H1 (cell line): ENCODE data around the gene CEP70. TPM values are rescaled to one million over a fixed set of nuclear protein-coding genes. Genes with fewer than 3 reads are reported as not detected.
"Not testable (repeated sequence)": the region's sequence is repeated elsewhere in the genome, so short reads cannot be mapped to it uniquely, and the experiment has no call there.

Source experiments
- CTCF ChIA-PET: fragments of 300-600 bp; sonication (Branson Sonifier 250); formaldehyde crosslinking; loops from one replicate; lab custom pipeline; 2021; ENCODE audit not compliant: partially characterized antibody; lab: Charles Lee
- POLR2A ChIA-PET: fragments of 300-600 bp; sonication (Branson Sonifier 250); formaldehyde crosslinking; loops from one replicate; lab custom pipeline; 2021; ENCODE audit warnings: inconsistent platforms; ENCODE audit not compliant: partially characterized antibody; lab: Charles Lee
- DNase-seq, 2 experiments: peaks; one replicate each; pipeline versions ENCODE4 v3.0.0 to v3.0.0-alpha.2; 2010 to 2022; ENCODE audit warnings: low spot score in 2 of 2, low read depth in 1 of 2, mixed read lengths in 1 of 2
- FAIRE-seq: peaks from 2 replicates; lab custom pipeline; 2011; peaks lifted over from hg19 to GRCh38; lab: Jason Lieb, UNC
- H2AFZ ChIP-seq: 2 replicates; pipeline ENCODE4 v1.8.1; 2012; ENCODE audit warnings: low read length, inconsistent platforms
- H2AK5ac ChIP-seq: 2 replicates; pipeline ENCODE4 v1.6.1; 2013; ENCODE audit warnings: low read depth, low read length
- H2BK120ac ChIP-seq: replicated peaks from 2 replicates; pipeline ENCODE3; 2013; ENCODE audit warnings: low read depth, low read length, inconsistent platforms
- H2BK12ac ChIP-seq: 2 replicates; pipeline ENCODE4 v1.6.1; 2013; ENCODE audit warnings: low read depth, low read length
- H2BK15ac ChIP-seq: 2 replicates; pipeline ENCODE4 v1.6.1; 2013; ENCODE audit warnings: low read length
- H2BK20ac ChIP-seq: 2 replicates; pipeline ENCODE4 v1.6.1; 2013; ENCODE audit warnings: low read length
- H2BK5ac ChIP-seq: 2 replicates; pipeline ENCODE4 v1.6.1; 2013; ENCODE audit warnings: low read depth, low read length
- H3K14ac ChIP-seq: 2 replicates; pipeline ENCODE4 v1.6.1; 2013; ENCODE audit warnings: inconsistent platforms; ENCODE audit not compliant: insufficient read length
- H3K18ac ChIP-seq: 2 replicates; pipeline ENCODE4 v1.6.1; 2013; ENCODE audit warnings: low read length; ENCODE audit errors: extremely low read depth
- H3K23ac ChIP-seq: 2 replicates; pipeline ENCODE4 v1.6.1; 2013; ENCODE audit warnings: inconsistent platforms; ENCODE audit not compliant: insufficient read length
- H3K23me2 ChIP-seq: 2 replicates; pipeline ENCODE4 v1.6.1; 2013; ENCODE audit warnings: low read depth, low read length
- H3K27ac ChIP-seq: 2 replicates; pipeline ENCODE4 v1.6.1; 2011; ENCODE audit warnings: low read depth, low read length, inconsistent platforms
- H3K27me3 ChIP-seq, 4 experiments: replicated peaks in 1 of 4; 1 replicate in 1 of 4; 2 replicates in 3 of 4; pipeline versions ENCODE4 v1.6.1 to v1.8.1; 2011 to 2013; ENCODE audit warnings: low read length in 3 of 4, mild to moderate bottlenecking in 3 of 4, inconsistent platforms in 2 of 4, mixed read lengths in 2 of 4, moderate library complexity in 1 of 4; ENCODE audit not compliant: control insufficient read depth in 3 of 4, insufficient read depth in 3 of 4; ENCODE audit errors: extremely low read depth in 1 of 4
- H3K36me3 ChIP-seq, 4 experiments: 2 replicates each; pipeline versions ENCODE4 v1.6.1 to v1.8.1; 2011 to 2013; ENCODE audit warnings: mild to moderate bottlenecking in 4 of 4, low read length in 3 of 4, moderate library complexity in 2 of 4, control low read depth in 1 of 4, inconsistent platforms in 1 of 4; ENCODE audit not compliant: insufficient read depth in 4 of 4, control insufficient read depth in 2 of 4
- H3K4ac ChIP-seq: replicated peaks from 2 replicates; pipeline ENCODE3; 2013; ENCODE audit warnings: low read length, low read depth, mixed read lengths, inconsistent platforms; ENCODE audit not compliant: insufficient read length
- H3K4me1 ChIP-seq, 4 experiments: replicated peaks in 1 of 4; 1 replicate in 1 of 4; 2 replicates in 3 of 4; pipeline versions ENCODE4 v1.6.1 to v1.8.1; 2011 to 2013; ENCODE audit warnings: low read length in 3 of 4, inconsistent platforms in 2 of 4, mixed read lengths in 1 of 4; ENCODE audit not compliant: insufficient read depth in 4 of 4, control insufficient read depth in 3 of 4
- H3K4me2 ChIP-seq, 2 experiments: 2 replicates each; pipeline versions ENCODE4 v1.6.1 to v1.8.1; 2011 to 2013; ENCODE audit warnings: low read depth in 2 of 2, low read length in 2 of 2, control low read depth in 1 of 2, inconsistent platforms in 1 of 2, mild to moderate bottlenecking in 1 of 2; ENCODE audit not compliant: insufficient read depth in 1 of 2
- H3K4me3 ChIP-seq, 4 experiments: fragments of 200-600, 300-600 bp in 1 of 4; sonication (generic), shearing (Covaris generic), sonication (Bioruptor Twin) in 1 of 4; 2 replicates each; pipeline versions ENCODE4 v1.5.1 to v1.8.1; 2011 to 2016; ENCODE audit warnings: low read length in 4 of 4, low read depth in 3 of 4, control low read depth in 2 of 4, inconsistent platforms in 2 of 4, mild to moderate bottlenecking in 2 of 4, mixed read lengths in 1 of 4, moderate library complexity in 1 of 4; ENCODE audit not compliant: insufficient read depth in 2 of 4; ENCODE audit errors: extremely low read depth in 1 of 4
- H3K56ac ChIP-seq: replicated peaks from 2 replicates; pipeline ENCODE3; 2013; ENCODE audit warnings: low read depth, mild to moderate bottlenecking, mixed read lengths, low read length, inconsistent platforms; ENCODE audit not compliant: insufficient read length
- H3K79me1 ChIP-seq: 2 replicates; pipeline ENCODE4 v1.6.1; 2013; ENCODE audit warnings: low read depth, low read length, control low read depth
- H3K79me2 ChIP-seq, 2 experiments: 2 replicates each; pipeline versions ENCODE4 v1.6.1 to v1.8.1; 2012 to 2013; ENCODE audit warnings: low read length in 2 of 2, mild to moderate bottlenecking in 2 of 2, inconsistent platforms in 1 of 2; ENCODE audit not compliant: insufficient read depth in 2 of 2, control insufficient read depth in 1 of 2
- H3K9ac ChIP-seq, 4 experiments: replicated peaks in 1 of 4; 1 replicate in 1 of 4; 2 replicates in 3 of 4; pipeline versions ENCODE4 v1.6.1 to v1.8.1; 2011 to 2013; ENCODE audit warnings: low read depth in 3 of 4, low read length in 3 of 4, control low read depth in 2 of 4, mild to moderate bottlenecking in 2 of 4, moderate library complexity in 2 of 4, inconsistent platforms in 1 of 4; ENCODE audit errors: extremely low read depth in 1 of 4
- H3K9me3 ChIP-seq, 2 experiments: 2 replicates each; pipeline versions ENCODE4 v1.6.1 to v1.8.1; 2012 to 2013; ENCODE audit warnings: mild to moderate bottlenecking in 2 of 2, moderate library complexity in 2 of 2, control low read depth in 1 of 2, inconsistent platforms in 1 of 2, low read depth in 1 of 2, low read length in 1 of 2, mixed read lengths in 1 of 2; ENCODE audit not compliant: insufficient read depth in 2 of 2
- H4K20me1 ChIP-seq, 2 experiments: replicated peaks in 1 of 2; 2 replicates each; pipeline versions ENCODE3 to v1.8.1; 2011 to 2013; ENCODE audit warnings: inconsistent platforms in 2 of 2, low read length in 2 of 2, mild to moderate bottlenecking in 1 of 2; ENCODE audit not compliant: insufficient read depth in 2 of 2, control insufficient read depth in 1 of 2
- H4K5ac ChIP-seq: 2 replicates; pipeline ENCODE4 v1.6.1; 2013; ENCODE audit warnings: low read length, low read depth, mixed read lengths, inconsistent platforms; ENCODE audit not compliant: insufficient read length
- H4K8ac ChIP-seq: 2 replicates; pipeline ENCODE4 v1.8.0; 2013; ENCODE audit warnings: mild to moderate bottlenecking, moderate library complexity, low read length, inconsistent platforms; ENCODE audit not compliant: insufficient read depth; ENCODE audit errors: extremely low read depth
- H4K91ac ChIP-seq: replicated peaks from 2 replicates; pipeline ENCODE3; 2013; ENCODE audit warnings: low read length, mixed read lengths, inconsistent platforms; ENCODE audit not compliant: insufficient read length
- BRCA1 ChIP-seq: IDR thresholded peaks from 2 replicates; pipeline ENCODE4 v1.6.1; 2012; ENCODE audit warnings: low read depth, low read length, improper control_type of control experiment
- EGR1 ChIP-seq: IDR thresholded peaks from 2 replicates; pipeline ENCODE4 v1.6.1; 2011; ENCODE audit warnings: low read depth, low read length, borderline replicate concordance
- HDAC6 ChIP-seq: IDR thresholded peaks from one replicate; pipeline ENCODE4 v1.7.1; 2012; ENCODE audit warnings: low read depth, mild to moderate bottlenecking, inconsistent platforms, low read length, moderate library complexity
- MAX ChIP-seq: IDR thresholded peaks from 2 replicates; pipeline ENCODE4 v1.6.1; 2012; ENCODE audit warnings: inconsistent platforms
- PHF8 ChIP-seq: fragments of 200-600 bp; sonication (generic); conservative IDR thresholded peaks from 2 replicates; pipeline ENCODE4 v1.7.1; 2012; ENCODE audit warnings: low read depth, mild to moderate bottlenecking, inconsistent platforms, low read length, moderate library complexity
- SP1 ChIP-seq: IDR thresholded peaks from 2 replicates; pipeline ENCODE4 v1.6.1; 2011; ENCODE audit warnings: low read depth, low read length
- SUZ12 ChIP-seq: fragments of 200-600 bp; sonication (generic); IDR thresholded peaks from 2 replicates; pipeline ENCODE4 v1.6.1; 2012; ENCODE audit warnings: mild to moderate bottlenecking, inconsistent platforms, low read length, moderate library complexity, mixed read lengths
- WGBS, 2 experiments: shearing (Covaris generic) in 1 of 2; methylation state at CpG; one replicate each; pipeline versions ENCODE4 v1.1.6 to v1.1.7; 2013 to 2015; ENCODE audit warnings: low lambda C conversion rate in 2 of 2, mixed read lengths in 2 of 2, inconsistent platforms in 1 of 2, low coverage in 1 of 2, missing lambda C conversion rate in 1 of 2; ENCODE audit not compliant: insufficient replicate concordance in 2 of 2, insufficient coverage in 1 of 2, insufficient read length in 1 of 2; ENCODE audit errors: extremely low coverage in 1 of 2, missing lambda C conversion rate in 1 of 2; 5-methylcytosine and 5-hydroxymethylcytosine counted together
- polyA plus RNA-seq, 7 experiments: library from polyadenylated mRNA; depleted of rRNA in 3 of 7; stranded (reverse) in 5 of 7; unstranded in 2 of 7; fragments of >200 nt in 5 of 7; fragments of 200-250 nt in 2 of 7; gene quantifications; 1 replicate in 5 of 7; 2 replicates in 1 of 7; 4 replicates in 1 of 7; pipeline versions ENCODE4 v1.2.1 to v1.2.3, GENCODE V29; 2011 to 2013; ENCODE audit warnings: missing spikeins in 2 of 7, mixed read lengths in 2 of 7
- total RNA-seq: library from RNA; stranded (reverse); fragmentation: NEBNext Ultra II Directional; extraction: Animal tissue kit (Norgen Biotek cat#: 25700); gene quantifications from 2 replicates; pipeline ENCODE4 v1.2.1, GENCODE V29; 2021

Gene CEP70
- total and polyA plus RNA-seq, 2 of the 8 experiments (the other 6 are each of a cell fraction or from before 2014, with no cell fraction given) = 3.9 to 26.2 TPM

GRCh38 chr3:138608322-138609135 is 14.5 kb upstream of the CEP70 start, which contains the start of gene FAIM (continued):
- no peak for TF ChIP-seq BRCA1
- TF ChIP-seq SP1 = no peak
- TF ChIP-seq PHF8 = no peak; the same call in none of the 2 replicates
- TF ChIP-seq SUZ12 = no peak
- TF ChIP-seq MAX = peak; percentile 91
- TF ChIP-seq EGR1 = no peak
- TF ChIP-seq HDAC6 = no peak

- not testable (repeated sequence) for H3K56ac ChIP-seq
Measured at GRCh38 chr3:138604106-138604595, 10.1 kb upstream of the CEP70 start.

More at GRCh38 chr3:138604106-138604595, 10.1 kb upstream of the CEP70 start:
- H3K79me1 ChIP-seq, H3K36me3 ChIP-seq, FAIRE-seq, H3K4me3 ChIP-seq, H3K14ac ChIP-seq, H3K23ac ChIP-seq, POLR2A ChIA-PET, H4K5ac ChIP-seq, CTCF ChIA-PET, H3K79me2 ChIP-seq, H3K27ac ChIP-seq, H3K18ac ChIP-seq, H2AK5ac ChIP-seq, H3K9ac ChIP-seq, H2BK15ac ChIP-seq, H2AFZ ChIP-seq, H2BK12ac ChIP-seq, H3K27me3 ChIP-seq, H3K4ac ChIP-seq, H3K4me1 ChIP-seq, H3K4me2 ChIP-seq, H2BK5ac ChIP-seq, H2BK20ac ChIP-seq, H3K23me2 ChIP-seq, H2BK120ac ChIP-seq, DNase-seq, H4K91ac ChIP-seq, H4K20me1 ChIP-seq, H3K9me3 ChIP-seq, H4K8ac ChIP-seq: not testable (repeated sequence)
- WGBS, 2 experiments = 98% methylated on average over 5 of the region's 5 CpGs; no CpG with 5 or more reads in 1 of the 2 experiments
